HG02870 (cell line): ENCODE measurements around the gene MIB1.

Experiments
- ATAC-seq: cut with Tn5 transposase; IDR thresholded peaks from one replicate; pipeline ENCODE4 v1.9.1; 2021; ENCODE audit warnings: mild to moderate bottlenecking, moderate library complexity; ENCODE audit not compliant: unreplicated experiment

The MIB1 gene

DNA sequence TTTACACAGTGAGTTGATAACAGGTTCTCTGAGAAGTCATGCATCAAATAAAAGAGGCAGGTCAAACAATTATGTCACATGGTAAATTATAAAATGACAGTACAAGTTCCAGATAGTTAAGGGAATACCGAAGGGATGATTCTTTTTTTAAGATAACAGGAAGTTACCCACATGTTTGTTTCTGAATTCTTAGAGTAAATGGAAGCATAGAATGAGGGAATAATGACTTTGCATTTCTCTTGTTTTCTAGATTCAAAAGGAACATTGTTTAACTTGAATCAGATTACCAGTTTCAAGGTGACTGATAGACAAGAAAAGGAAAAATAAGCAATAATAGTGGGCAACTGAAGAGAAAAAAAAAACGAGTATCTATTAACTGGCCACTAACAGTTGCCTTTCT is 124.5 kb downstream of the MIB1 start:
- ATAC-seq = no peak

DNA sequence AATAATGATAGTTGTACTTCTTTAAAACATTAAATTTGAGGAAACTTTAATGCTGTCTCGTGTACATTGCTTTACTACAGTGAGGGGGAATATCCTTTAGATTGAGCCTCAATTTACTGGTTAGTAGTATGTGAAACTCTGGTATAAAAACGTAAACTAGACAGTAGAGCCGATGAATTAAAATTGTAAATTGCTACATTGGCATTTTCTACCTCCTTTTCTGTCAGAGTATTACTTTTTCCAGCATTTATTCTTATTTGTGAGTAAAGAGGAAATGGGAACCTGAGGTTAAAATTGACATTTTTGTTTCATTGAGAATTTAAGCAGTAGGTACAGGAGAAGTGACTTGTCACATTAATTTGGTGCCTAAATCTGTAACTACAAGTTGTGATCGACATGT is 128.2 kb downstream of the MIB1 start:
- ATAC-seq = no peak

DNA sequence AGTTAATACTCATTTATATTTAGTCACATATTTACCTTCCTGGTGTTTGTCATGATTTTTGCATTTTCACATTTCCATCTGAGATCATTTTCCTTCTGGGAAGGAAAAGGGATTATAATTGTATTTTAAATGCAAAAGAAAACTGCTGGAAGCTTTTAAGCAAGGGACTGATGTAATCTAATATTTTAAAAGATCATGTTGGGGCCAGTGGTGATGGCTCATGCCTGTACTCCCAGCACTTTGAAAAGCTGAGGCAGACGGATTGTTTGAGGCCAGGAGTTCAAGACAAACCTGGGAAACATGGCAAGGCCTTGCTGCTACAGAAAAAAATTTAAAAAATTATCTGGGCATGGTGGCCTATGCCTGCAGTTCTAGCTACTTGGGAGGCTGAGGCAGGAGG is 149.0 kb downstream of the MIB1 start:
- no peak for ATAC-seq

DNA sequence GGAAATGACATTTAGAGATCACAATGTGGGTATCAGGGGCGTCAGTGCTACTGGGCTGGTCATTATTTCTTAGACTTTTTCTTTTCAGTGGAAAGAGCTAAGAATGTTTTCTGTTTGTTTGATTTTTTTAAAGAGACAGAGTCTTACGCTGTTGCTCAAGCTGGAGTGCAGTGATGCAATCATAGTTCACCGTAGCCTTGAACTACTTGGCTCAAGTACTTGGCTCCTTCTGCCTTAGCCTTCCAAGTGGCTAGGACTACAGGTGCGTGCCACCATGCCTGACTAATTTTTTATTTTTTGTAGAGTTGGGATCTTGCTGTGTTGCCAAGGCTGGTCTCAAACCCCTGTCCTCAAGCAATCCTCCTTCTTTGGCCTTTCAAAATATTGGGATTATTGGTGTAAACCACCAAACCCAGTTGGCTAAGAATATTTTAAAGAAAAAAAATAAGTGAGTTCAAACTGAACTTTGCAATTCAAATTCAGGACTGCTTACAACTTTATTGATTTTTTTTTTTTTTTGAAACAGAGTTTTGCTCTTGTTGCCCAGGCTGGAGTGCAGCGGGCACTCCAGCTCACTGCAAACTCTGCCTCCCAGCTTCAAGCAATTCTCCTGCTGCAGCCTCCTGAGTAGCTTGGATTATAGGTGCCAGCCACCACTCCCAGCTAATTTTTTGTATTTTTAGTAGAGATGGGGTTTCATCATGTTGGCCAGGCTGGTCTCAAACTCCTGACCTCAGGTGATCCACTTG is 154.2 kb downstream of the MIB1 start:
- ATAC-seq = no peak

DNA sequence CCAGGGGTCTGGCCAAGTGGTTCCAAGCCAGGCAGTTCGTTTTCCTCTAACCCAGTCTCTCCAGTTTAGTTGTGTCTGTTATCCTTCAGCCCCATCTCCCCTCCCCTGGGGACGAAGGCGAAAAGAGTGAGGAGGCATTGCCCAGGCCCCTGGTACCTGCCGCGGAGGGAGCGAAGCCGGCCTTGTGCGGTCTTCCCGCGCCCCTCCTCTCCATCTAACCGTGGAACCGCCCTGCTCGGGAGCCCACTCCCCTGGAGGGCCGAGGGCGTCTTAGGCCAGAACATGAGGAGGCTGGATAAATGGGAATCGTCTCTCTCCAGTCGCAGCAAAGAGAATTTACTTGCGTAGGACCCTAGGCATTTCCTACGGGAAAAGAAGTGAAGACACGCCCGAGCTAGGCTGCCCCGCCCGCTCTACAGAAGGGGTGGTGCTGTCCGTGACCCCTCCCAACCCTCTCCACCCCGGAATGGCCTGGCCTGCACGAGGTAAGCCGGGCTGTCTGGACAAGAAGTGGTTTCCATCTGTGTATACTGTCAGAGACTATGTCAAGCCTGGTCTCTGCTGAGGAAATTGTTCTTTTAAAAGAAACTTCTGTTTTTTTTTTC is 156.2 kb downstream of the MIB1 start:
- no peak for ATAC-seq

DNA sequence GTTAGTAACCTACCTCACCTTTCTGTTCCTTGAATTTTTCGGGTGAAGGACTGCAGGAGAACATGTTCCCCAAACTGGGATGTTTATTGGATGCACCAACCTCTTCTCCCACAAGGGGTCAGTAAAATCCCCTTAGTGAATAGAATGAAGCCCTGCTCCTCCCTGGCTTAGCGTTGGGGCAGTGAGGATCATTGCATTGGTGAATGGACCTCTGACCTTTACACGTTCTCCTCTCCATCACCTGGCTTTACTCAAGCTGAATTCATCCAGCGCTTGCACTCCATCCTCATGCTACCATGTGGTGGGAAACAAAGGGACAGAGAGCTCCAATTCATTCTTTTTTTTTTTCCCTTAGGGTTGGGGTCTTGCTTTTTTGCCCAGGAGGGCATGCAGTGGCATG is 157.2 kb downstream of the MIB1 start:
- peak; percentile 69 for ATAC-seq

DNA sequence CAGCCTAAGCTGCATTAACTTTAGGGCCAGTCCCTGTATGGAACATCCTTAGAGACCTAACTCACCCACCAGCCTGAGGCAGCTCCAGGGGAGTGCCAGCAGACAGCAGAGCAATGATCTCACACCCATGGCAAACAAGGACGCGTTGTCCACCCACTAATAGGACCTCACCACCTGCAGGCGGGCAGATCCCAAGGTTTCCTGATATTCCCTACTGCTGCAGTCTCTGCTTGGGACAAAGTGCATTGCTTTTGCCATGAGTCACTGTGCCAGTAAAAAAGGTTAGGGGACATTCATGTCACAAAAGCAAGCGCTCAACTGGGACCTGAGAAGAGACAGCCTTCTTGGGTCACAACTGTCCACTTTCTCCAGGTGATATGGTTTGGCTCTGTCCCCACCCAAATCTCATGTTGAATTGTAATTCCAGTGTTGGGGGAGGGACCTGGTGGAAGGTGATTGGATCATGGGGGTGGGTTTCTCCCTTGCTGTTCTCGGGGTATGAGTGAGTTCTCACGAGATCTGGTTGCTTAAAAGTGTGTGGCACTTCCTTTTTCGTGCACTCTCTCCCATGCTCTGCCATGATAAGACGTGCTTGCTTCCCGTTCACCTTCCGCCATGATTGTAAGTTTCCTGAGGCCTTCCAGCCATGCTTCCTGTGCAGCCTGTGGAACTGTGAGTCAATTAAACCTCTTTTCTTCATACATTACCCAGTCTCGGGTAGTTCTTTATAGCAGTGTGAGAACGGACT is 160.2 kb downstream of the MIB1 start:
- ATAC-seq = no peak

DNA sequence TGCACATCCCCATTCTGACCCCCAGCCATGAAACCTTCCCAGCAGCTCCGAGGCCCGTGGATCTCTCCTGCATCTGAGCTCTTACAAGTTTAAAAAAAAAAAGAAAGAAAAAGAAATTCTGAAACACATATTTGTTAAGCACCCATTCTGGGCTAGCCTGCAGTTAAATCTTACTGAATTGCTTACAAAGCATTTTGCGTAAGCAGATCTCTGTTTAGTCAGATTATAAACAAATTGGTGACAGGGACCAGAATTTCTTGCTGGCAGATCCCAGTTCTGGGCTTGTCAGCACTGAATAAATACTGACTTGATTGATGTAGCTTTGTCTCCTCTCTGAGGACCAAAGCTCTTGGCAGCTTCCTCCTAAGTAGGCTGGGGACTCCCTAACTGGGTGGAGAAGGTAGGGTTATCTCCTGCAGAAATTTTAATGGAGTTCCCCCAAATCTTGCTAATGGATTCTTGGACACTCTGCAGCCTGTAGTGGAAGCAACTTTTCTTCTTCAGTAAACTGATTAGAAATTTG is 160.9 kb downstream of the MIB1 start:
- ATAC-seq = no peak

DNA sequence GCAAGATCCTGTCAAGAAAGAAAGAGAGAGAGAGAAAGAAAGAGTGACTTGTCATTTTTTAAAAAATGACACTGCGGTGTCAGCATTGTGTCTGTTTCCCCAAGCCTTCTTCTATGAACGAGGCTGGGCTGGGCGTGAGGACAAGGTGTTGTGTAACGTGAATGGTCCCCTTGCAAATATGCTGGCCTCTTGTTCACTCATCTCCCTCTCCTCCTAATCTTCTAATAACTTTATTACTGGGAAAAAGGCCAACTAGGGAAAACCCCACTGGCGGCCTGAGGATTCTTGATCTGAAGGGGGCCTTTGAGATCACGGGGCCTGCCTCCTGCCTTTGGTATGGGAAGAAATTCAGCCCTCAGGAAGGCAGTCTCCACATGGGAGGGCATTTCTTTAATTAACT is 163.1 kb downstream of the MIB1 start:
- no peak for ATAC-seq

DNA sequence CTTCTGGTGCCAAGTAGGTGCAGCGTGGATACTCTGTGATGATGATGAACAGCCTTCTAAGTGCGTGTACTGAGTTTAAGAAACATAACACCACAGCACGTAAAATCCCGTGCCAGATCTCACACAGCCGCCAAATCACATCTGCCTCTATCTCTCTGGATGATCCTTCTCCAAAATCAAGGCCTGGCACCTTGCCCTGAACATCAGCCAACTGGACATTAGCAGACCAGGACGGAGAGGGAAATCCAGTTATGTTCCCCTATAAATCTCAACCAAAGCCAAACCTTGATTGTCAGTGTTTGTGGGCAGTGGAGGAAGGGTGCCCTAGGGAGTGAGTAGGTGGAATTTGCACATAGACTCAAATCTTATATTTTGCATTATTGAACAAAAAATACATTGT is 164.3 kb downstream of the MIB1 start:
- no peak for ATAC-seq

DNA sequence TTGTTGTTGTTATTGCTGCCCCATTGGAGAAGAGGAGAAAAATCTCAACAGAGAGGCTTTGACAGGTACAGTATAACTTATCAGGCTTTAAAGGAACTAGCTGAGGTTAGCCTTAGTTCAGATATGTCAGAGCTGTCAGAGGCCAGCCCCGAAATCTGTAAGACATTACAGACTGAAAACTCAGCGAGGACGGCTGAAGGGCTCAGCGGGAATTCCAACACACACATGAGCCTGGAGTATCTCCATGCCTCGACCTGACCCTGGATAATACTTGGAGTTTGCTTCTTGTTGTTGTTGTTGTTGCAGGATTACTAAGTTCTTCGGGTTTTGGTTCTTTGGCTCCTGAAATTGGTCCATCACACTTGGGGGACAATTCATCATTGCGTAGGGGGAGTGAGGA is 166.9 kb downstream of the MIB1 start:
- ATAC-seq = no peak

DNA sequence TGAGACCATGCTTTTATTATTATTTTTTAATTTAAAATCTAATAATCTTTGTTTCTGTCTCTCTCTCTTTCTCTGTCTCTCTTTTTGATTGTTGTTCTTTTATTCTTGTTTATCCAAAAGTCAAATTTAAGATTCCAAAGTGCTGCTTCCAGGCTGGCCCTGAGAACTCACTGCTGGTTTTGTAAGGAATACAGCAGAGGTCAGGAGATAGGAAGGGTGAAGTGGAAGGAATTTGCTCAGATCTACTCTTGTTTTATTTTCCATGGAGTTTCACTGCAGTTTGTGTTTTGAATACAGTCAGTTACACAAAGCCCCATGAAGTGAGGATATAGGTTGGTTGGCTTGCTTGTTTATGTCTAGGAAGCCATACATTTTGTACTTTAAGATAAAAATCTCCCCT is 168.1 kb downstream of the MIB1 start:
- ATAC-seq = no peak

DNA sequence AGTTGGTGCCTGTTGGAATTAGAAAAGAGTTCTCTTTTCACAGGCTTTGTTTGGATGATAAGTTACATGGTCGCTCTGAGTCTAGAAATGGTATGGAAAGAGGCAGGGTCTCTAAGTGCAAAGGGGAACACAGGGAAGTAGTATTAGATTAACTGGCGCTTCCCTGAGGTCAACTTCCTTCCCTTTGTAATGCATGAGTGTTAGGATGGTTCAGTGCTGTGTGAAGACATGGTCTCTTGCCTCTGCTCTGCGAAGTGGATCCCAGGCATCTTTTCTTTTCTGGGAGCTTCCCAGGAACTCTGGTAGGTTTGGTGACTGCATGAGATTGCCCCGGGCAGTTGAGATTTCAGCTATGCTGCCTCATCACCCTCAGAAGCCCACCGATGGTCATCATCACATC is 170.3 kb downstream of the MIB1 start:
- ATAC-seq = no peak

DNA sequence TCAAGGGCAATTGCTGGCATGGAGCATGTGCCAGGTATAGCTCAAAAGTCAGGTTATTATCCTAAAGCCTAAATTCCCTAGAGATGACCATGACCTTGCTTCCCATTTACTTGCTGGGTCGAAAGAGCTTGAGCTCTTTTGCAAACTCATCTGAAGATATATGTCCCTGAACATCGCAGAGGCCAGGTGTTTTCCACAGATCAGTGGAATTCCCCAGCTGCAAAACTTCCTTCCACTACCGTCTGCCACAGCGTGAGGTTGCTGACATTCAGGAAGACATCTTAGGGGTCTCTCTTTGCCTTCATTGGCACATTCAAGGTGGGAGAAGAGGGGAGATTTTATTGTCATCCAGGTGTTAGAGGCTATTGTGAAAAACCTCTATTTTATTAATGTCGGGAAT is 171.0 kb downstream of the MIB1 start:
- ATAC-seq = no peak

DNA sequence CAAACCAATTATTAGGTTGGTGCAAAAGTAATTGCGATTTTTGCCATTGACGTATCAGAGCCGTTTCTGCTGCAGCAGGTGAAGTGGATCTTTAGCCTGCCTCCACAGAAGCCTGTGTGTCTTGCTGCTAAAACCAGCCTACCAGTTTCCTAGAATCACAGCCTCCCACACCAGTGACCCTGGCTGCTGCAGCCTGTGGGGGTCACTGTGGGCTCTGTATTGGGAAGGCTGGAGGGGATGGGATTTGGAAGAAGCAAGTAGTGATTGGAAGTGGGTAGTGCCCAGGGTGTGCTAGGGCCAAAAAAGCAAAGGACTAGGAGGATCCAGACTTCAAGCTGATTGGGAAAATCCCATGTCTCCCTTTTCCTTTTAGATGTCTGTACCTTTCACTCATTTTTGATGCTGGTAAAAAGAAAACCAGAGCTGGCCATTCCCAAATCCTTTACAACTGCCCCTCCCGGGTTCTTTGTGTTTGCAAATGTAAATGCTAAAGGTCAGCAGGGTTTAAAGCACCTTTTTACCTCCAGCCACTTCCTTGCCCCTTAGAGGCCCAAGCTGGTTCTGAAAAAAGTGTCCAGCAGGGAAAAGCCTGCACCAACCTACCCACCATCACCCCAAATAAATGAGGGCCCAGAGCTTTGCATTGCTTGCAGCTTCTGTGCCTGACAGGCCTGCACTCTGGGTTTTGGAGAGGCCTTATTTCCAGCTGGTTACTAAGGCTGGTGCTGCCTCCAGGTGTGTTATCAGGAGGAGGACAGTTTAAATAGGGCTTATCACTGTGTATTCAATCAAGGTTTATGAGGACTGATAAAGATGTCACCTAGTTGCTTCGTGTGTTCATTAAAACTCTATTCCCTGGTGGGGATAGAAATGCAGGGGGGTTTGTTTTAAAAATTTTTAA is 172.0 kb downstream of the MIB1 start:
- no peak for ATAC-seq

DNA sequence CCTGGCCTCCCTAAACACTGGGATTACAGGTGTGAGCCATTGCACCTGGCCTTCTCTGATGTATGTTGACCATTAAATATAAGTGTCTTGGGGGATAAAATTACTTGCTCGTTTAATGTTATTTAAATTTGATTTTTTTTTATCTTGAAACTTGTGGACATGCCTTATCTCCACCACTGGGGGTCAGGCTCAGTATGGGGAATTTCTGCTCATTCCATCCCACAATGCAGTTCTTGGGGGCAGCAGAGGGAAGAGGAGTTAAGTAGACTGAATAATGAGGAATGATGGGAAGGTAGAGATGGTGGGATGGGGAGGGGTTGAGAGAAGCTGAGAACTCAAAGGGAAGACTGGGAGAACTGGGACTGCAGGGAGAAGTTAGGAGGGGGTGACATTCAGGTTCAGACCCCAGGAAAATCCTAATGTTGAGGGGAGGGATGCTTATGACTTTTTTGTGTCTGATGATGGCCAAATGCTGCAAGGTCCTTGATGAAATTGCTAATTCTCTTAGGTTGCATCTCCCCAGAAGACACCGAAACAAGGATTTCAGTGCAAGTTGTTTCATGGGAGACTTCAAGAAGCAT is 174.2 kb downstream of the MIB1 start:
- ATAC-seq = no peak

DNA sequence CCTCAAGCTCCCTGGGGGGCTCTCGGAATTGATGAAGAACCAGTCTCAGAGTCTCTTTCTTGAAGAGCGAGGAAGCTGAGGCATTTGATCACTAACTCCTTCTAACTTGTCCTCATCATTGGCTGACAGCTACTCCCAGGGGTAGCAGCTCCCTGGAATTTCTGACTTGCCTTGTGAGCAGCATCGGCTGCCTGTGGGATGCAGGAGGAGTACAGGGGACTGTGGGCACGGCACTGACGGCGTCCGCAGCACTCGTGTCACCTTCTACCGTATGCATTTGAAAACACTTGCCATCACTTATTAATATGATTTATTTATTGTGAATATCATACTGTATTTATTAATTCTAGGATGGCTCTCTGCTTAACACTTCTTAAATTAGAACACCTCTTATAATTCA is 175.0 kb downstream of the MIB1 start:
- no peak for ATAC-seq

DNA sequence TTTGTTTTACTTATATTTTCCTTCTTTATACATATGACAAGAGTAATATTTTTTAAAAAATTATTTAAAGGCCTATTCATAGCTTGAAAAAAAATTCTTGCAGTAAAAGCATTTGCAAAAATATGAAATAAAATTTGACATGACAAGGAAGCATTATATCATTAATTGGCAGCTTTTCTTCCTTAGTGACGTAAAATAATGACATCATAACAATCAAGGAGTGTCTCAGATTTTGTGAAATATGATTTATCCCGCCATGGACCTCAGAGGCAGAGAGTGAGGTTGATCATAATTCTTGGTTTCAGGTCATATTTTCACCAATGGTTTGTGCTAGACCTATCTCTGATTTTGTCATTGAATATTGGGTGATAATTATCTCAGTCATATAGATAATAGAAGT is 176.0 kb downstream of the MIB1 start:
- ATAC-seq = no peak

DNA sequence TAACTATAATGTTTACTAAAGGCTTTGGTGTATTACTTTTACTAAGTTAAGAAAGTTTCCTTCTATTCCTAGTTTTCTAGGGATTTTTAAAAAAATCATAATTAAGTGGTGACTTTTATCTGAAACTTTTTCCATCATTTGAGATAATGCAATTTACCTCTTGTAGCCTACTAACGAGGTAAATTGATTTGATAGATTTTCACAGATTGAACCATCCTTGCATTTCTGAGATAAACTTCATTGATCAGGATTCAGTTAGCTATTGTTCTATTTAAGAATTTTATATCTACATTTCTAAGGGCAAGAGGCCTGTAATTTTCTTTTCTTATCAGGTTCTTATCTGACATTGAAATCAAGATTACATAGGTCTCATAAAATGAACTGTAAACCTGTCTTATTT is 178.1 kb downstream of the MIB1 start:
- no peak for ATAC-seq
